Fibroblast of villous mesenchyme (primary cell): ENCODE results near the gene SDHAF1. TPM values are rescaled to one million over a fixed set of nuclear protein-coding genes. Genes with fewer than 3 reads are reported as not detected.

Experiments used
- DNase-seq: peaks from one replicate; pipeline ENCODE4 v3.0.0-alpha.2; 2010; ENCODE audit warnings: low read depth
- H3K4me3 ChIP-seq: 2 replicates; pipeline ENCODE4 v1.5.1; 2011; ENCODE audit warnings: low read depth, mild to moderate bottlenecking, low read length
- CTCF ChIP-seq: IDR thresholded peaks from 2 replicates; pipeline ENCODE4 v1.5.1; 2012; ENCODE audit warnings: low read depth, mild to moderate bottlenecking, low read length; ENCODE audit not compliant: insufficient read depth
- total RNA-seq: library from RNA; depleted of rRNA; stranded (reverse); fragments of >200 nt; gene quantifications from 2 replicates; pipeline ENCODE4 v1.2.3, GENCODE V29; 2012

SDHAF1 gene
- total RNA-seq, 1 donor: 12.5 TPM

- DNase-seq: no peak
- no peak for TF ChIP-seq CTCF
Observed at GRCh38 chr19:36019061-36019670, 24.2 kb downstream of the SDHAF1 start.

GRCh38 chr19:36023432-36023831, 28.4 kb downstream of the SDHAF1 start:
- no peak for TF ChIP-seq CTCF
- H3K4me3 ChIP-seq: no peak overlapping the region
- DNase-seq: no peak

More at GRCh38 chr19:36019061-36019670, 24.2 kb downstream of the SDHAF1 start:
- no peak overlapping the region for H3K4me3 ChIP-seq

GRCh38 chr19:36025541-36025940, 30.6 kb downstream of the SDHAF1 start:
- H3K4me3 ChIP-seq: no peak overlapping the region
- TF ChIP-seq CTCF: no peak
- DNase-seq: no peak

- no peak for TF ChIP-seq CTCF
- no peak for DNase-seq
- H3K4me3 ChIP-seq: no peak overlapping the region
Observed at GRCh38 chr19:36026091-36026876, 31.3 kb downstream of the SDHAF1 start.

GRCh38 chr19:36027696-36028095, 32.7 kb downstream of the SDHAF1 start:
- TF ChIP-seq CTCF: no peak
- DNase-seq: no peak
- H3K4me3 ChIP-seq: no peak overlapping the region

GRCh38 chr19:36028313-36029041, 33.5 kb downstream of the SDHAF1 start:
- no peak for DNase-seq
- TF ChIP-seq CTCF: no peak

More at GRCh38 chr19:36028313-36029041, 33.5 kb downstream of the SDHAF1 start:
- H3K4me3 ChIP-seq: no peak overlapping the region
